ENCODE results near the gene TRAT1.

GRCh38 chr3:108877901-108878300, 55.3 kb downstream of the TRAT1 start:
- TF ChIP-seq CTCF (IDR thresholded peaks at IDR 0.05; ENCODE audit: poor library complexity) (no peak), EZH2 (IDR thresholded peaks at IDR 0.05; ENCODE audit: borderline replicate concordance) (no peak), EZH2phosphoT487 (IDR thresholded peaks at IDR 0.05; ENCODE audit: low read depth, severe bottlenecking, unreplicated experiment) (no peak)
